DND-41 (cell line): ENCODE data around the gene KRT80.

ENCODE experiments used
- ATAC-seq: fragments of 200-7000 bp; cut with Tn5 transposase; 3 replicates; pipeline ENCODE4 v1.9.1; 2021; ENCODE audit warnings: low read depth; ENCODE audit not compliant: insufficient read depth
- DNase-seq: peaks from one replicate; pipeline ENCODE4 v3.0.0-alpha.2; 2020
- H2AFZ ChIP-seq: 2 replicates; pipeline ENCODE4 v1.6.0; 2012; ENCODE audit warnings: low read depth, low read length
- H3K27ac ChIP-seq: 2 replicates; pipeline ENCODE4 v1.5.1; 2012; ENCODE audit warnings: low read length, inconsistent platforms
- H3K27me3 ChIP-seq: fragments of 200-600 bp; sonication (generic); 2 replicates; pipeline ENCODE4 v1.6.0; 2012; ENCODE audit warnings: low read length, mild to moderate bottlenecking, inconsistent platforms; ENCODE audit not compliant: insufficient read depth, poor library complexity
- H3K36me3 ChIP-seq: 2 replicates; pipeline ENCODE4 v1.5.1; 2012; ENCODE audit warnings: low read length, inconsistent platforms; ENCODE audit not compliant: insufficient read depth
- H3K4me1 ChIP-seq: 2 replicates; pipeline ENCODE4 v1.5.1; 2012; ENCODE audit warnings: mild to moderate bottlenecking, low read length; ENCODE audit not compliant: insufficient read depth
- H3K4me2 ChIP-seq: 2 replicates; pipeline ENCODE4 v1.6.0; 2012; ENCODE audit warnings: mild to moderate bottlenecking, moderate library complexity, low read length, inconsistent platforms; ENCODE audit not compliant: insufficient read depth
- H3K4me3 ChIP-seq, 2 experiments: fragments of 200-600 bp in 1 of 2; shearing (Covaris generic) in 1 of 2; 2 replicates each; pipeline ENCODE4 v1.5.1; 2012 to 2016; ENCODE audit warnings: inconsistent platforms in 2 of 2, low read length in 2 of 2, mild to moderate bottlenecking in 2 of 2, low read depth in 1 of 2, moderate library complexity in 1 of 2
- H3K79me2 ChIP-seq: 2 replicates; pipeline ENCODE4 v1.6.0; 2012; ENCODE audit warnings: low read length, inconsistent platforms; ENCODE audit not compliant: insufficient read depth
- H3K9ac ChIP-seq: 2 replicates; pipeline ENCODE4 v1.6.0; 2012; ENCODE audit warnings: low read depth, mild to moderate bottlenecking, inconsistent platforms, low read length, moderate library complexity
- H3K9me3 ChIP-seq: 2 replicates; pipeline ENCODE4 v1.5.1; 2012; ENCODE audit warnings: low read length, moderate library complexity, mild to moderate bottlenecking, inconsistent platforms; ENCODE audit not compliant: insufficient read depth, severe bottlenecking
- H4K20me1 ChIP-seq: 2 replicates; pipeline ENCODE4 v1.6.0; 2012; ENCODE audit warnings: low read length; ENCODE audit not compliant: insufficient read depth
- CTCF ChIP-seq: IDR thresholded peaks from 2 replicates; pipeline ENCODE4 v1.5.1; 2012; ENCODE audit warnings: borderline replicate concordance, low read length, moderate library complexity, mild to moderate bottlenecking; ENCODE audit not compliant: poor library complexity, severe bottlenecking; ENCODE audit errors: extremely low read depth
- EZH2 ChIP-seq: IDR thresholded peaks from 3 replicates; pipeline ENCODE4 v1.6.1; 2012; ENCODE audit warnings: borderline replicate concordance, low read depth, mild to moderate bottlenecking, moderate library complexity, low read length, inconsistent platforms; ENCODE audit not compliant: severe bottlenecking

Gene KRT80

GRCh38 chr12:52216100-52216499 lies 24.3 kb upstream of the KRT80 start:
- DNase-seq: no peak
- no peaks in the 10 kb centered on the region for H3K4me1 ChIP-seq
- no peak overlapping the region for H3K4me2 ChIP-seq
- H3K27me3 ChIP-seq: peaks cover 12% of the 10 kb centered on the region
- ATAC-seq: no peak
- no peaks in the 10 kb centered on the region for H3K9me3 ChIP-seq
- H2AFZ ChIP-seq: no peak overlapping the region
- H3K9ac ChIP-seq: no peak overlapping the region
- H3K27ac ChIP-seq: no peak overlapping the region
- H3K4me3 ChIP-seq: no peak overlapping the region
- H4K20me1 ChIP-seq: no peaks in the 10 kb centered on the region; the same call in 1 of the 2 replicates
- TF ChIP-seq EZH2: no peak
- H3K79me2 ChIP-seq: no peaks in the 10 kb centered on the region
- no peaks in the 10 kb centered on the region for H3K36me3 ChIP-seq

GRCh38 chr12:52215587-52216031 lies 23.8 kb upstream of the KRT80 start:
- ATAC-seq: no peak
- no peaks in the 10 kb centered on the region for H3K4me1 ChIP-seq
- no peak overlapping the region for H3K9ac ChIP-seq
- no peak overlapping the region for H3K4me3 ChIP-seq
- H3K27ac ChIP-seq: no peak overlapping the region
- no peaks in the 10 kb centered on the region for H3K36me3 ChIP-seq
- DNase-seq: no peak
- no peak overlapping the region for H3K4me2 ChIP-seq
- peaks cover 12% of the 10 kb centered on the region for H3K27me3 ChIP-seq
- no peaks in the 10 kb centered on the region; the same call in 1 of the 2 replicates for H4K20me1 ChIP-seq
- H2AFZ ChIP-seq: no peak overlapping the region
- H3K79me2 ChIP-seq: no peaks in the 10 kb centered on the region
- TF ChIP-seq EZH2: no peak
- TF ChIP-seq CTCF: no peak
- H3K9me3 ChIP-seq: no peaks in the 10 kb centered on the region

- Histone ChIP-seq H3K27ac (no peak overlapping the region), H3K27me3 (peaks cover 12% of the 10 kb centered on the region)
These were observed 22.6 kb upstream of the KRT80 start for GRCh38 chr12:52214421-52214802.

More at GRCh38 chr12:52214421-52214802, 22.6 kb upstream of the KRT80 start:
- Histone ChIP-seq H3K36me3 (no peaks in the 10 kb centered on the region), H3K4me3 (no peak overlapping the region), H3K79me2 (no peaks in the 10 kb centered on the region), H3K4me2 (no peak overlapping the region), H3K9me3 (no peaks in the 10 kb centered on the region), H2AFZ (no peak overlapping the region), H3K4me1 (no peaks in the 10 kb centered on the region), H4K20me1 (no peaks in the 10 kb centered on the region; the same call in 1 of the 2 replicates), H3K9ac (no peak overlapping the region)
- TF ChIP-seq CTCF: no peak
- TF ChIP-seq EZH2: no peak
- DNase-seq (no peak), ATAC-seq (no peak)
